ENCODE measurements around the gene DCTN3.

DNA sequence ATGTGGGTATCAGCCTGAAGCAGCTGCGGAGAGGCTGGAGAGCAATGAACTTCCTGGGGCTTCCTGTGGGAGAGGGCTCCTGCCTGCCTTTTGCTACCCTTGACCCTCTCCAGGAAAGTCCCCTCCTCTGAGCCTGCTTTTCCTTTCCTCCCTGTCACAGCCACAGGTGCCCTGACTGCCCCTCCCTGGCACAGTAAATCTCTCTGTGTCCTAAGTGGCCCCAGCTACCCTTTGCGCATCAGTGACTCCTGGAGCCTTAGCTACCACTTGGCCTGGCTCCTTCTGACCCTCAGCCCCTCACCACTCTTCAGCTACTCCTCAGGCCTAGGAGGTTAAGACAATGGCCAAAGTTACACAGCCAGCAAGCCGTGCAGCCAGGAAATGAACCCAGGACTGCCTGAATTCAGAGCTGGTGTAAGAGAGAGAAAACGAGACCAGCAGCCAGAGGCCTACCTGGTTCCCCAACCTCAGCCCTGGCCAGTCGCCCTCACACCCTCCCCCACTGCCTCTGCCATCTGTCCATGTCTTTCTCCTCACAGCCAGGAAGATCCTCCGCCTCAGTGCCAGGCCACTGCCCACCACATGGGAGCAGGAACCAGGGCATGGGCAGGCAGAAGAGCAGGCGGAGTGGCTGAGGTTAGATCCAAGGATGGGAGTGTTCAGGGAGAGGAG, 49.4 kb downstream of the DCTN3 start:
- TF ChIP-seq TAF1 (IDR thresholded peaks at IDR 0.05; ENCODE audit: borderline replicate concordance, low read depth, low read length): no peak
- TF ChIP-seq POLR2A (IDR thresholded peaks at IDR 0.05; ENCODE audit: low read depth, low read length): no peak

Data from GM12892 (cell line).